ENCODE measurements around the gene MAP4K3.

DNA sequence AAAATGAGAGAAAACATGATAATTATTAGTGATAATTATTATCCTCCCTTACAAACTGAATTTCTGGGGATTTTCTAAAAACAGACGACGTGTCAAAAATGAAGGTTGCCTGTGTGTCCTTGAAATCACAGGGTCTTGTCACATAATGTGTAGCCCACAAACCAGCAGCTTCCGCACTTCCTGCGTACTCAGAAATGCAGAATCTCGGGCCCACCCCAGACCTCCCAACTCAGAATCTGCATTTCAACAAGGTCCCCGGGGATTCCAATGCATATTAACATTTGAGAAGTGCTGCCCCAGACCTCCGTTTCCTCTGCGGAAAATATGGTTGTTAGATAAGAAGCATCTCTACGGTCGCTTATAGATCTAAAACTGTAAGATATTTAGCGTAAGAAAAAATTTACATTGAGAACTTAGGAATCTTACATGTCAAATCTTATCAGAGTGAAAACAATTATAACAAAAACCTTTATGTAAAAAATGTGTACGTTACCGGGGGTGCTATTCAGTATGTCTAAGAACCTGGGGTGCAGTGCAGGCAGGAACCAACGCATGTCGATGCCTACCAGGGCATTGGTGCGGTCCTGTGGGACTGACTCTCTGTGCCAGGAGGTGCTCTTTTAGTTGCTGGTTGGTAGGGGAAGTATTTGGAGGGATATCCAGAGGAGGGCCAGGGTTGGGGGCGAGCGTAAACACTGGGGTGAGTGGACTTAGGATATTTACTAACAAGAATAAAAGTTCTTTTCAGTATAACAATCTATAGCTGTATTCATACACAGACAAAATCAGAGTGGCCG lies 208.5 kb downstream of the MAP4K3 start:
- TF ChIP-seq, protein P1, sequence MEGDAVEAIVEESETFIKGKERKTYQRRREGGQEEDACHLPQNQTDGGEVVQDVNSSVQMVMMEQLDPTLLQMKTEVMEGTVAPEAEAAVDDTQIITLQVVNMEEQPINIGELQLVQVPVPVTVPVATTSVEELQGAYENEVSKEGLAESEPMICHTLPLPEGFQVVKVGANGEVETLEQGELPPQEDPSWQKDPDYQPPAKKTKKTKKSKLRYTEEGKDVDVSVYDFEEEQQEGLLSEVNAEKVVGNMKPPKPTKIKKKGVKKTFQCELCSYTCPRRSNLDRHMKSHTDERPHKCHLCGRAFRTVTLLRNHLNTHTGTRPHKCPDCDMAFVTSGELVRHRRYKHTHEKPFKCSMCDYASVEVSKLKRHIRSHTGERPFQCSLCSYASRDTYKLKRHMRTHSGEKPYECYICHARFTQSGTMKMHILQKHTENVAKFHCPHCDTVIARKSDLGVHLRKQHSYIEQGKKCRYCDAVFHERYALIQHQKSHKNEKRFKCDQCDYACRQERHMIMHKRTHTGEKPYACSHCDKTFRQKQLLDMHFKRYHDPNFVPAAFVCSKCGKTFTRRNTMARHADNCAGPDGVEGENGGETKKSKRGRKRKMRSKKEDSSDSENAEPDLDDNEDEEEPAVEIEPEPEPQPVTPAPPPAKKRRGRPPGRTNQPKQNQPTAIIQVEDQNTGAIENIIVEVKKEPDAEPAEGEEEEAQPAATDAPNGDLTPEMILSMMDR (IDR thresholded peaks at IDR 0.05), result no peak
- no peak for TF ChIP-seq POLR2AphosphoS5 (IDR thresholded peaks at IDR 0.05)
- no peak for TF ChIP-seq EP300 (IDR thresholded peaks at IDR 0.05)
- TF ChIP-seq POLR2A (IDR thresholded peaks at IDR 0.05), result no peak
